ENCODE results near the gene CEP112. TPM values are rescaled to one million over a fixed set of nuclear protein-coding genes. Genes with fewer than 3 reads are reported as not detected.

Gene CEP112
- total and polyA plus RNA-seq, 2 of the 8 experiments (the other 6 are each of a cell fraction or from before 2014, with no cell fraction given), result 0.62 to 3.1 TPM

DNA sequence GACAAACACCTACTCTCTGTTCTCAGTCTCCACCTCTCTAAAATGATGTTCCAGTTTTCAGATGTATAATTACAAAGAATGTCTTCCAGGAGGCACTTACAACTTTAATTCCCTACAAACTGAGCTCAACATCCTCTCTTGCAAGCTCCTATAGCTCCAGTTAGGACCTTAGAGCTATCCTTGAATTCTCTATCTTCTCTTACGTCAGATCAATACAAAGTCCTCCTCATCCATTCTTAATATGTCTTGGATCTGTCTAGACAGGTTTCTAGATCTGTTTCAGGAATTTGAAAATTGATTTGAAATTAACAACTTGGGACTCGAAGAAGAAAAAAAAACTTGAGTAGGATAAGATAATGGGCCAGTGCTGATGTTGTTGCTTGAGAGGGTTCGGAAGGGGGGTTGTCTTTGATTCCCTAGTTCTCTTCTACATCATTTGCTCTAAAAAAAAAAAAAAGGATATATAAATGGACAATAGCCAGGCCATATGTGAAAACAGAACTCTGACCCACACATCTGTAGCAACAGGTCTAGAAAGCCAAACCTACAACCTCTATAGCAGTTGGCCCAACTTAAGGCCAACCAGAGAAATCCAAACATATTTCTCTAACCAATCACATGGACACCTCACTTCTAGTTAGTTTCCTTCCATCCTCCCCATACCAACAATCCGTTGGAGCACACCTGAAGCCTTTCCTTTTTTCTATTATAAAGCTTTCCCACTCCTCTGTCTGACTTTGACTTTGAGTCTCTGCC is 38.0 kb upstream of the CEP112 start:
- no peak for TF ChIP-seq CHD1 (IDR thresholded peaks at IDR 0.05; ENCODE audit: low read depth, low read length)
- no peak for TF ChIP-seq TCF12 (IDR thresholded peaks at IDR 0.05; ENCODE audit: low read depth, low read length)
- FAIRE-seq, result no peak
- Histone ChIP-seq H4K5ac (ENCODE audit: insufficient read length, low read depth, low read length) (no peak overlapping the region), H3K9ac (replicated peaks in 1 of 4; ENCODE audit: extremely low read depth in 1 of 4, low read depth in 3 of 4, low read length in 3 of 4) (no peak overlapping the region), H3K23me2 (ENCODE audit: low read depth, low read length) (peaks cover 3% of the 10 kb centered on the region; the same call in 1 of the 2 replicates), H2BK20ac (ENCODE audit: low read length) (no peak overlapping the region), H3K4ac (replicated peaks; ENCODE audit: insufficient read length, low read depth, low read length) (no peak overlapping the region), H3K4me3 (ENCODE audit: extremely low read depth in 1 of 4, insufficient read depth in 2 of 4, low read depth in 3 of 4, low read length in 4 of 4) (no peak overlapping the region), H3K23ac (ENCODE audit: insufficient read length) (no peak overlapping the region), H4K20me1 (replicated peaks in 1 of 2; ENCODE audit: control insufficient read depth in 1 of 2, insufficient read depth in 2 of 2, low read length in 2 of 2) (no peaks in the 10 kb centered on the region), H2AK5ac (ENCODE audit: low read depth, low read length) (no peak overlapping the region), H3K18ac (ENCODE audit: extremely low read depth, low read length) (no peak overlapping the region), H3K9me3 (ENCODE audit: insufficient read depth in 2 of 2, low read depth in 1 of 2, low read length in 1 of 2) (no peaks in the 10 kb centered on the region), H2BK15ac (ENCODE audit: low read length) (no peak overlapping the region), H3K56ac (replicated peaks; ENCODE audit: insufficient read length, low read depth, low read length) (no peak overlapping the region), H3K36me3 (ENCODE audit: control insufficient read depth in 2 of 4, insufficient read depth in 4 of 4, low read length in 3 of 4) (no peaks in the 10 kb centered on the region), H3K79me2 (ENCODE audit: control insufficient read depth in 1 of 2, insufficient read depth in 2 of 2, low read length in 2 of 2) (no peaks in the 10 kb centered on the region), H3K27me3 (replicated peaks in 1 of 4; ENCODE audit: control insufficient read depth in 3 of 4, extremely low read depth in 1 of 4, insufficient read depth in 3 of 4, low read length in 3 of 4) (no peaks in the 10 kb centered on the region), H3K14ac (ENCODE audit: insufficient read length) (no peak overlapping the region), H3K27ac (ENCODE audit: low read depth, low read length) (no peak overlapping the region), H2BK5ac (ENCODE audit: low read depth, low read length) (no peak overlapping the region), H3K4me1 (replicated peaks in 1 of 4; ENCODE audit: control insufficient read depth in 3 of 4, insufficient read depth in 4 of 4, low read length in 3 of 4) (no peaks in the 10 kb centered on the region), H2AFZ (ENCODE audit: low read length) (no peak overlapping the region), H3K4me2 (ENCODE audit: insufficient read depth in 1 of 2, low read depth in 2 of 2, low read length in 2 of 2) (no peak overlapping the region), H4K91ac (replicated peaks; ENCODE audit: insufficient read length, low read length) (no peak overlapping the region), H2BK120ac (replicated peaks; ENCODE audit: low read depth, low read length) (no peak overlapping the region), H3K79me1 (ENCODE audit: low read depth, low read length) (no peaks in the 10 kb centered on the region), H4K8ac (ENCODE audit: extremely low read depth, insufficient read depth, low read length) (no peak overlapping the region), H2BK12ac (ENCODE audit: low read depth, low read length) (no peak overlapping the region)
- no peak for DNase-seq (ENCODE audit: low read depth in 1 of 2, low spot score in 2 of 2)
- 90% methylated on average over 4 of the region's 4 CpGs; no CpG with 5 or more reads in 1 of the 2 experiments for WGBS, 2 experiments (ENCODE audit: extremely low coverage in 1 of 2, insufficient coverage in 1 of 2, insufficient read length in 1 of 2, insufficient replicate concordance in 2 of 2, low coverage in 1 of 2, low lambda C conversion rate in 2 of 2, missing lambda C conversion rate in 1 of 2)
- CTCF ChIA-PET (ENCODE audit: partially characterized antibody), result interaction anchor here (0.9 to 1.3 kb wide), 2 partner anchors 17 to 162 kb away, joined by 3 read pairs; no protein-coding TSS in a partner anchor
- POLR2A ChIA-PET (ENCODE audit: partially characterized antibody), result interaction anchor here (1.4 kb wide), 1 partner anchor 10 kb away, joined by 3 read pairs; no protein-coding TSS in a partner anchor

All from H1 (cell line).